GM12891 (cell line): ENCODE results near the gene DUSP8.

Source experiments
- PAX5 ChIP-seq: IDR thresholded peaks from 2 replicates; pipeline ENCODE4 v1.6.1; 2011; ENCODE audit warnings: low read length, moderate library complexity, mild to moderate bottlenecking; ENCODE audit not compliant: insufficient read depth, severe bottlenecking
- POLR2A ChIP-seq: IDR thresholded peaks from 2 replicates; pipeline ENCODE4 v1.6.1; 2011; ENCODE audit warnings: low read depth, low read length, control low read depth
- POLR2AphosphoS5 ChIP-seq: IDR thresholded peaks from 2 replicates; pipeline ENCODE4 v1.6.1; 2011; ENCODE audit warnings: low read depth, low read length, control low read depth

DNA sequence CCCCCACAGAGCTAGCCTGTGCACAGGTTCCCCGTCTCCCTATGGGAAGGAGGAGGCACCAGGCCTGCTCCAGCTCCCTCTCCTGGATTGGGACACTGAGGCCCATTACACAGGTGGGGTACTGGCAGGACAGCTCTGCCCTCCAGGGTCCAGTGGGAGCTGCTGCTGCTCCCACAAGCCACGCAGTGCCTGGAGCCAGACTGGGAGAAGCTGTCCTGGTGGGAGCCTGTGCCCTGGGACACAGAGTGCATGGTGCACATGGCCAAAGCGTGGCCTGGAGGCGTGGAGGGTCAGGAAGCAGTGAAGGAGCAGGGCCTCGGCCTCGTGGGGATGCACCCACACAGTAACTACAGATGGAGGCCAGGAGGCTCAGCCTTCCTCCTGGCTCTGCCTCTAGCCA, 27.5 kb downstream of the DUSP8 start:
- no peak for TF ChIP-seq POLR2AphosphoS5
- no peak for TF ChIP-seq PAX5
- no peak for TF ChIP-seq POLR2A
